ENCODE measurements around the gene TOR1A.
"Not testable (repeated sequence)": the region's sequence is repeated elsewhere in the genome, so short reads cannot be mapped to it uniquely, and the experiment has no call there.

The TOR1A gene

DNA sequence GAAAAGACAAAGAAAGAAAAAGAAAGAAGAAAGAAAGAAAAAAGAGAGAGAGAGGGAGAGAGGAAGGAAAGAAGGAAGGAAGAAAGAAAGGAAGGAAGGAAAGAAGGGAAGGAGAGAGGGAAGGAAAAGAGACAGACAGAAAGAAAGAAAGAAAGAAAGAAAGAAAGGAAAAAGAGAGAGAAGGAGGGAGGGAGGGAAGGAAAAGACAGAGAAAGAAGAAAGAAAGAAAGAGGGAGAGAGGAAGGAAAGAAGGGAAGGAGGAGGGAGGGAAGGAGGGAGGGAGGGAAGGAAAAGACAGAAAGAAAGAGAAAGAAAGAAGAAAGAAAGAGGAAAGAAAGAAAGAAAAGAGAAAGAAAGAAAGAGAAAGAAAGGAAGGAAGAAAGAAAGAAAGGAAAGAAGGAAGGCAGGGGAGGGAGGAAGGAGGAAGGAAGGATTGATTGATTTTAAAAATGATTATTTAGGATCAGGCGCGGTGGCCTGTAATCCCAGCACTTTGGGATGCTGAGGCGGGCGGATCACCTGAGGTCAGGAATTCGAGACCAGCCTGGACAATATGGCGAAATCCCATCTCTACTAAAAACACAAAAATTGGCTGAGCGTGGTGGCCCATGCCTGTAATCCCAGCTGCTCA lies 44.3 kb downstream of the TOR1A start:
- DNase-seq = no peak

DNA sequence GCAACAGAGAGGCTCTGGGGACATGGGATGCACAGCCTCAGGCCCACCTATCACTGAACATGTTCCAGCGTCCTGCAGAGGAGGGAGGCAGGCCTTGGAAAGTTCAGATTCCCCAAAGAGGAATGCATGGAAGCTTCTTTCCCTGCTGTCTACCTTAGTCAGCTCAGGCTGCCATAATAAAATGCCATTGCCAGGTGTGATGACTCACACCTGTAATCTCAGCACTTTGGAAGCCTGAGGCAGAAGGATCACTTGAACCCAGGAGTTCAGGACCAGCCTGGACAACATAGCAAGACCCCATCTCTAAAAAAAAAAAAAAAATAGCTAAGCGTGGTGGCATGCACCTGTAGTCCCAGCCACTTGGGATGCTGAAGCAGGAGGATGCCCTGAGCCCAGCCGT lies 45.5 kb downstream of the TOR1A start:
- no peak for DNase-seq

DNA sequence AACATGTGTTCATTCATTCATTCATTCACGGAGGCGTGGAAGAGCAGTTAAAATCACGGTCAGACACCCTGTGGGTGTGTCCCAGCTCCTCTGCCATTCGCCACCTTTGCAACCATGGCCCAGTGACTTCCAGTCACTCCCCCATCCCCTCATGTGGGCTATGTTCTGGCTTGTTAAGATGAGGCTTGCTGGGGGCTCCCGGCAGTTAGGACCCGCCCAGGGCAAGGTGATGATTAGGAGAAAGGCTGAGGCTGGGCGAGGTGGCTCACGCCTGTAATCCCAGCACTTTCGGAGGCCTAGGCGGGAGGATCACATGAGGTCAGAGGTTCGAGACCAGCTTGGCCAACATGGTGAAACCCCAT lies 46.2 kb downstream of the TOR1A start:
- DNase-seq = no peak

DNA sequence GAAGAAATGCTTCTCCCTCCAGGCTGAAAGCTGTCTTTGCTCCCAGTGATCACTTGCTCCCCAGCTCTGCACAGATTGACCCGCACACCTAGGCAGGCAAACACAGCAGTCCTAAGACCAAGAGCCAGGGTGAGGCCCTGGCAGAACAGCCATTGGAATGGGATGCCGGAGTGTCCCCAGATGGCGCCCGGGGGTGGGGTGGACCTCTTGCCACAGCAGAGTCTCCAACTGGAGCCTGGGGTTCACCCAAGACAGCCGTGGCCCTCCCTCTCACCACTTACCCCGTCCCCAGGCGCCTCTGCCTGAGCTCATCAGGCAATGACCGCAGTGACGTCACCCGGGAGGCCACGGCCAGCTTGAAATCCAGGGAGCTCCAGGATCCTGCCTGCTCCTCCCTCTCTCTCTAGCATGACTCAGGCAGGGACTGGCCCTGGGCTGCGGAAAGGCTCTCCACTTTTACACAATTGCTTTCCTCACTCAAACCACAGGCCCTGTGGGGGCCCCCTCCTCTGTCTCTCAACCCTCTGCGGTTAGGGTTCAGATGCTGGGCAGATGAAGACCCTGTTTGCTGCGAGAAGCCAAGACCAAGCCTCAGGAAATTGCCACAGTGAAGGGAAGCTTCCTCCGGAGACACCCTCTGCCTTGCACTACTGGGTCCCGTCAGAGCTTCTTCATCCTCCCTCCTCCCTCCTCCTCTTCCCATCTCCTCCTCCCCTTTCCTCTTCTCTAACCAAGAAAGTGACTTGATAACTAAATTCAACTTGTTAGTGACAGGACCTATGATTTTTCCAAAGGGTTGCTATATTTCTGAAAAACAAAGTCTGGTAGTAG lies 46.8 kb downstream of the TOR1A start:
- DNase-seq = peak; percentile 75

DNA sequence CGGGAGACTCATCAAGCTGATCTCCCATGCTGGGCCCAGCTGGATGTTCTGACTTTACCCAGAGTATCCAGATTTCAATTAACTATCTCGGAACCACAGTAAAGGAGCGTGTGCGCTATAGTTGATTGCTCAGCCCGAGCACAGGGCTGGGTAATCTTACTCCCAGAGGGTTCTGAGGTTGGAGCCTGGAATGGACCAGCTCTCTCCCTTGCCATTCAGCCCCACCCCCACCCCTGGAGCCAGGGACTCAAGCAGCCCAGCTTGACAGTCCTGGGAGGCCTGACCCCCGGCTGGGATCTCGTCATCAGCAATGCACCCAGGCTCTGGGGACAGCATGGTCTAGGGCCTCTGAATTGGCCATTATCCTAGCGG lies 47.4 kb downstream of the TOR1A start:
- DNase-seq = no peak

DNA sequence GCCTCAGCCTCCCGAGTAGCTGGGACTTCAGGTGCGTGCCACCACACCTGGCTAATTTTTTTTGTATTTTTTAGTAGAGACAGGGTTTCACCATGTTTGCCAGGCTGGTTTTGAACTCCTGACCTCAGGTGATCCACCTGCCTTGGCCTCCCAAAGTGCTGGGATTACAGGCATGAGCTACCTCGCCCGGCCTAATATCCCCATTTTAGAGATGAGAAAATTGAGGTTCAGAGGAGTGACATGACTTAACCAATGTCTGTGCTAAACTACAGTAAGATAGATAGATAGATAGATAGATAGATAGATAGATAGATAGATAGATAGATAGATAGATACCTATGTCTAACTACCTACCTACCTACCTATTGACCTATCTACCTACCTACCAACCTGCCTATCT lies 47.8 kb downstream of the TOR1A start:
- not testable (repeated sequence) for DNase-seq

DNA sequence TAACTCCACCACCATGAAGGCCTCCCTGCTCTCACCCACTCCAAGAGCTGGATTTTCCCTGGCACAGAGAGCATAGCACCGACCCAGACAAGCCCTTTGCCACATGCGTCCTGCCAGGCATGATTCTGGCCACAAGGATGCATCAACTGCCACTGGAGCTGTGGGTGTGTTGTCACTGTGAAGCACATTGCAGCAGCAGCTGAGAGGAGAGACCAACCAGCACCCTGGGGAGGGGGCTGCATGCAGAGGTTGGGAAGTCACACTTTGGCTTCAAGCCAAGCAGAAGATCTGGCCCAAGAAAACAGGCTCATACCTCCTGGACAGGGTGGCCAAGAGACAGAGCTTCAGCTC lies 48.5 kb downstream of the TOR1A start:
- no peak for DNase-seq

DNA sequence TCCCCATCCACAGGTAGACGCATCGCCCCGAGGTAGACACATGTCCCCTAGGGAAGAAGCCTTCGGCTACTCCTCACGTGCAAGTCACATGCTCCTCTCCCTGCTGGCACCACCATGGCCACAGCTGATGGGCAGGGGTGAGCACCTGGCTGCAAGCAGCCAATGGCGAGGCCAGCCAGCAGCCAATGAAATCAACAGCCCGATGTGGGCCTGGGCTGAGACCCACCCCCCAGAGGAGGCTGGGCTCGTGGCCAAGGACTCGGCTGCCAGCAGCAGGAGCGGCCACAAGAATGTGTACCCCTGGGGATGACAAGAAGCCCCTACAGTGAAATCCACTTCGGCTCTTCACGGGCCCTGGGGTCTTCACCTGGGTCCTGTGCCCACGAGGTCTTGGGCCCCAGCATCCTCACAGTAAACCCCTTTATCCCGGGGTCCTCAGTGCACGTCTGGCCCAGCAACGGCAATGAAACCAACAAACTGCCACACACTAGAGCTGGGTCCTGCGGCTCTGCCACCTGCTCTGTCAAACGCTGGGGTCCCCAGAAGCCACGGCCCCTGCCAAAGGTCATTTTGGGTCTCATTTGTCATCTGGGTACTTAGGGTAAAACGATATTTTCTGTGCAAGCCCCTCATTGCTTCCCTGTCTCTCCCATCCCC lies 49.0 kb downstream of the TOR1A start:
- DNase-seq = no peak

DNA sequence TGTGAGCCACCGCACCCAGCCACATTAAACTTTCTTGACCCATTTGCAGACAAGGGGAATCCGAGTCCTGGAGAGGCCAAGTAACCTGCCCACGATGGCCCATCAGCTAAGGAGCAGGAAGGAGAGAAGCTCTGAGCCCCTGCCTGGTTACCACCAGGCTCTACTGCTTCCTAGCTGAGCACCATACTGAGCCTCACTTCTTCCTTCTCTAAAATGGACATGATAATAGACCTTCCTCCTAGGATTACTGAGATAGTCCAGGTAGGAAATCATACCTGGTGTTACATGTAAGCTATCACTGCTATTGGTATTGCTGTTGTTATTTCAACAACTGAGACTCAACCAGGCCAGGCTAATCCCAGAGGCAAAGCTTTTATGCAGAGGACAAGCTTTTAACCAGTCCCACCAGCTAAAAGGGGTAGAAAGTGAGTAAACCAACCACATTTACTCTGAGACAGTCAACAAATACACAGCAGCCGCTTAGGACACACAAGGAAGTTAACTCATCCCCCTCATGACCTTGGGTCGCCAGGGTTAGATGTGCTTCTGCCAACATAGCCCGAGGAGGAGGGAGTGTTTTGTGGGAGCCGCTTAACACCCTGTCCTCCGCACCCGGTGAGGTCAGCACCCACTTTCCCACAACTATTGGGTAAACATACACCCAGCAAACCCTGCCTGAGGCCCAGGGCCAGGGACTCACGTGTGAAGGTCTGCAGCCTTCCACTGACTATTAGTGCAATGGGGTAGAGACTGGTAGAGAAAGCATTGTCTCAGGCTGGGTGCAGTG lies 50.5 kb downstream of the TOR1A start:
- no peak for DNase-seq

DNA sequence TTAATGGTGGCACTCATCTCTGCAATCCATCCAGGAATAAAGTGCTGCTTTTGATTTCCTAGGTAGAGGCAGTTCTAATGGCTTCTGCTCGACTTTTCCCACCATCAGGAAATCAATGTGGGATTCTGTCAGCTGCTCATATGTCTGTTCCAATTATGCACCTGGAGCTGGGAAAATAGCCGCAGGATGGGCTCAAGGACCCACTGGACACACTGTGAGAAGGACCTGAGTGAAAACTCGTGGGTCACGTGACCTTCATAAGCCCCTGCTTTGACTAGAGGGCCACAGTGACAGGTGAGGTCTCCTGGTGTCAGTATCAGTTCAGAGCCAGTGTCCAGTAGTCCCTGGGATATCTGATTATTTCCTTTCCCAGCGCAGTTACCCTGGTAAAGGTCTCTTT lies 53.2 kb downstream of the TOR1A start:
- no peak for DNase-seq

DNA sequence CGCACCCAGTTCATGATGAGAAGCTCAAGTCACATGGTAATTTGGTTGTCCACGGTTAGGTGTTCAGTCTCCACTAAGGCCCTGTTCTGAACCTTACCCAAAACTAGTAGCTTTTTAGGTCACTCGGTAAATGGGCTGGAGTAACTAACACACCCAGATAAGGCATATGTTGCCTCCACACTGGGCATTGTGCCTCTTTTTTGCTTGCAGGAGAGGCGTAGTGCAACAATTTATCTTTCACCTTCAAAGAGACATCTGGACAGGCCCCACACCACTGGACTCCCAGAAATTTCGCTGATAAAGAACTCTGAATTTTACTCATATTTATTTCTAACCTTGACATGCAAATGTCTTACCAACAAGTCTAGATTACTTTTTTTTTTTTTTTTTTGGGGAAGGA lies 54.3 kb downstream of the TOR1A start:
- DNase-seq = no peak

DNA sequence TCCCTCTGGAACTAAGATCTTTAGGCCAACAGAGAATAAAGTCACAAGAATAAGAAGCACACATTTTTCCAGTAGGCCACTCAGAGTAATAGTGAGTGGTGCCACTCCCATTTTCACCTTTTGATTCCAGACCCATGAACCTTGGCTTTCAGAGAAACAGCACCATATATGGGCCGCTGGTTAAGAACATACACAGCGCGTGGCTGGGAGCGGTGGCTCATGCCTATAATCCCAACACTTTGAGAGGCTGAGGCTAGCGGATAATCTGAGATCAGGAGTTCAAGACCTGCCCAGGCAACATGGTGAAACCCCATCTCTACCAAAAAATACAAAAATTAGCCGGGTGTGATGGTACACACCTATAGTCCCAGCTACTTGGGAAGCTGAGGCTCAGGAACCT lies 55.5 kb downstream of the TOR1A start:
- DNase-seq = no peak

DNA sequence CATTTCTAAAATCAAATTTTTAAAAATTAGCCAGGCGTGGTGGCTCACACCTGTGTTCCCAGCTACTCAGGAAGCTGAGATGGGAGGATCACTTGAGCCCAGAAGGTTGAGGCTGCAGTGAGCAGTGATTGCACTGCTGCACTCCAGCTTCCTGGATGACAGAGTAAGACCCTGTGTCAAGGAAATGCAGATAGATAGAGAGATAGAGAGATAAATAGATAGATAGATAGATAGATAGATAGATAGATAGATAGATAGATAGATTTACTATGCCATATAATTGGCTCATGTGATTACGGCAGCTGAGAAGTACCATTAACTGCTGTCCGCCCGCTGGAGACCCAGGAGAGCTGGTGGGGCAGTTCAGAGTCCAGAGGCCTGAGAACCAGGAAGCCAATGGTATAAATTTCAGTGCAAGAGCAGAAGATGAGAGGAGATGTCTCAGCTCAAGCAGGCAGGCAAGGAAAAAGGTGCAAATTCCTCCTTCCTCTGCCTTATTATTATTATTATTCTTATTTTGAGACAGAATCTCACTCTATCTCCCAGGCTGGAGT lies 58.1 kb downstream of the TOR1A start:
- DNase-seq = no peak

DNA sequence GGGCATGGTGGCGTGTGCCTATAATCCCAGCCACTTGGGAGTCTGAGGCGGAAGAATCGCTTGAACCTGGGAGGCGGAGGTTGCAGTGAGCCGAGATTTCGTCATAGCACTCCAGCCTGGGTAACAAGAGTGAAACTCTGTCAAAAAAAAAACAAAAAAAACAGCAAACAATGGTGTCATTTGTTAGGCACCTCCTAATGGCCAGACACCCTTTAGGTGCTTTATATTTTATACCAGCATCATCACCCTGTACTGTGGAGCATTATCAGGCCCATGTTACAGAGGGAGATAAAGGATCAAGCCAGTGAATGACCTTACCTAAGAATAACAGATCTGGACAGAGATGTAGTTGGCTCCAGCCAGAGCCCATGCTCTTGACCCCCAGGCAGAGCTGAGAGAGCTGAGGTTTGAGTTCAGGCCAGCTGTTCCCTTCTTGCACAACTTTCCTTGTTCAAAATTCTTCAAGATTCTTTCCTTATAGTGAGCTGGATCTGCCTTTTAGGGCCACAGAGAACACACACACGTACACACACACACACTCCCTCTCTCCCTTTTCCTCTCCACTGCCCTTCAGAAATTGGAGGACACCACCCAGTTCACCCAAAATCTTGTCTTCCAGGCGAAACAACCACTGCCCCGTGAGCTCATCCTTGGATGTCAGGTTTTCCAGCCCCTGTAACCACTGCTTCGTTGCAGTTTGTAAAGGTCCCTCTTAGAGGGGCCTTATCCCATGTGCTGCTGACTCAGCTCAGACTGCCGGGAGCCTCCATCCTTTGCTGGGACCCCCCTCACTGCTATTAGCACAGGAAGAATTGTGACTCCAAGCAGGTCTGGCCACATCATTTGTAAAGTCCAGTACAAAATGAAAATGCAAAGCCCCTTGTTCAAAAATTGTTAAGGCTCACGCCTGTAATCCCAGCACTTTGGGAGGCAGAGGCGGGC lies 60.7 kb downstream of the TOR1A start:
- DNase-seq = no peak
